Stimulated activated naive B cell treated with anti-CD40 and anti-IgM and Interleukin-4, amounts not matched to agents 10 μg/mL and 1 μg/mL and 100 μg/mL, for 72 hours (primary cell): ENCODE results near the gene ENTPD6.
"Not testable (repeated sequence)": the region's sequence is repeated elsewhere in the genome, so short reads cannot be mapped to it uniquely, and the experiment has no call there.

Source experiments
- ATAC-seq, 2 donors: fragments of 150-1000 bp; cut with Tn5 transposase; replicated peaks; 2 replicates each; pipeline ENCODE4 v1.10.0; 2021; ENCODE audit warnings: moderate library complexity in 1 of 2
- DNase-seq: peaks from one replicate; pipeline ENCODE4 v3.0.0; 2021
- H3K27ac Mint-ChIP-seq: one replicate; pipeline ENCODE4 v1.8.0; 2022; ENCODE audit warnings: mild to moderate bottlenecking, mixed read lengths
- H3K27me3 Mint-ChIP-seq, 2 donors: one replicate each; pipeline ENCODE4 v1.8.0; 2022; ENCODE audit warnings: mixed read lengths in 2 of 2
- H3K36me3 Mint-ChIP-seq, 2 donors: one replicate each; pipeline ENCODE4 v1.8.0; 2022; ENCODE audit warnings: mixed read lengths in 2 of 2, mild to moderate bottlenecking in 1 of 2
- H3K4me1 Mint-ChIP-seq, 2 donors: one replicate each; pipeline ENCODE4 v1.8.0; 2022; ENCODE audit warnings: mixed read lengths in 2 of 2, mild to moderate bottlenecking in 1 of 2
- H3K4me3 Mint-ChIP-seq, 2 donors: one replicate each; pipeline ENCODE4 v1.8.0; 2022; ENCODE audit warnings: mild to moderate bottlenecking in 2 of 2, mixed read lengths in 2 of 2, moderate library complexity in 1 of 2
- H3K9me3 Mint-ChIP-seq, 2 donors: one replicate each; pipeline ENCODE4 v1.8.0; 2022; ENCODE audit warnings: mixed read lengths in 2 of 2, mild to moderate bottlenecking in 1 of 2

ENTPD6 gene

DNA sequence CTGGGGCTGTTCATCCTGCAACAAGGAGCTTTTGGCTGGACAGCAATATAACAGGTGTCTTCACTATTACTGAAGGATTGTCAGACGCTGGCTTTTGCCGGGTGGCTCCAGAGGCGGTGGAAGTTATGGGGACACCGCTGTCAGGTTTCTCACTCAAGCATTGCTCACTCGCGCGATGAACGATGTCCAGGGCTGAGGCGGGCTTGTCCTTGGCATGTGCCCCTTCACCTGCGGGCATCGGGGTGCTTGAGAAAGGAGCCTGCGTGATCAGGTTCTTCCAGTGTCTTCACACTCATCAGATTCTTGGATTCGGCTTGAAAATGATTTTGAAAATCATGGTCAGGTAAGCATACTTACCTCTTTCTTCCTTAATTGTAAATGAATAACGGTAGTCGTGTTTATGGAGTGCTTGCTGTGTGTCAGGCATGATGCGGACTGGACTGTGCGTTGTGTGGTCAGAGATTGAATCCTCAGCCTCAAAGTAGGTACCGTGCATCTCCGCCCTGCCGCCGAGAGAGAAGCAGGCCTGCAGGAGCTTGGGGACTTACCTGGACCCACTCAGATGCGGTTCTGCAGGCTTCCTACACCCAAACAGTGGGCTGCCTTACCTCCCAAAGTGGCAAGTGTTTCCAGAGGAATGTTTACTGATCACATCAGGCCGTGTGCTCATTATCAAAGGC, 34.1 kb downstream of the ENTPD6 start:
- Mint-ChIP-seq H3K4me3 (no peak overlapping the region), H3K36me3 (peaks cover 18 to 23% of the 10 kb centered on the region in 2 donors), H3K27ac (no peak overlapping the region), H3K4me1 (peaks cover 7 to 14% of the 10 kb centered on the region in 2 donors), H3K9me3 (no peaks in the 10 kb centered on the region), H3K27me3 (peaks cover 2 to 10% of the 10 kb centered on the region in 2 donors)
- ATAC-seq = no peak
- DNase-seq = no peak

DNA sequence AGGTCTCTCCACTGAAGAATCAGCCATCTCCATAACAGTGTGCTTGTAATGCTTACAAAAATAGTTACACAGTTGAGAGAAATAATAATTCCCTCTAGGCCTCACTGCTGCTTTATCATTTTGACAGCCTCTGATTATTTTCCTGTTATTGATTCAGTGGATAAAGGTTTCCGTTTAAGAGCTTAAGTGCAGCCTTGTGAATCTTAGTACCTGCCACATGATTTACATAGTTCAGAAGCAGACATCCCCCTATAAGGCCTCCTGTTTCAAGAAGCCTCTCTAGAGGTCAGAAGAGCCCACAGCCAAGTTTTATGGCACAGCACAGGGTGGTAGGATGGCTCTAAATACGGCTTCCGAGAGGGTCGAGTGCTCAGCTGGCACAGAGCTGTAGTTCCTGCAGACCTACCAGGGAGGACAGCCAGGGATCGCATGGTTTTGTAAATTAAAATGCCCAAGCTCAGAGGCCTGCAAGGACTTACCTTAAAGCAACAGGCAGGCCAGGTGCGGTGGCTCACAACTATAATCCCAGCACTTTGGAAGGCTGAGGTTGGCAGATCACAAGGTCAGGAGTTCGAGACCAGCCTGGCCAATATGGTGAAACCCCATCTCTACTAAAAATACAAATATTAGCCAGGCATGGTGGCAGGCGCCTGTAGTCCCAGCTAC, 34.8 kb downstream of the ENTPD6 start:
- peaks cover 18 to 23% of the 10 kb centered on the region in 2 donors for H3K36me3 Mint-ChIP-seq
- peaks cover 7 to 14% of the 10 kb centered on the region in 2 donors for H3K27me3 Mint-ChIP-seq
- no peaks in the 10 kb centered on the region for H3K9me3 Mint-ChIP-seq
- DNase-seq (no peak), ATAC-seq (peak; percentile 59 to 82)
- H3K4me3 Mint-ChIP-seq = no peak overlapping the region
- H3K27ac Mint-ChIP-seq = peak overlapping the region; percentile 51
- H3K4me1 Mint-ChIP-seq = peaks cover 7 to 14% of the 10 kb centered on the region in 2 donors

DNA sequence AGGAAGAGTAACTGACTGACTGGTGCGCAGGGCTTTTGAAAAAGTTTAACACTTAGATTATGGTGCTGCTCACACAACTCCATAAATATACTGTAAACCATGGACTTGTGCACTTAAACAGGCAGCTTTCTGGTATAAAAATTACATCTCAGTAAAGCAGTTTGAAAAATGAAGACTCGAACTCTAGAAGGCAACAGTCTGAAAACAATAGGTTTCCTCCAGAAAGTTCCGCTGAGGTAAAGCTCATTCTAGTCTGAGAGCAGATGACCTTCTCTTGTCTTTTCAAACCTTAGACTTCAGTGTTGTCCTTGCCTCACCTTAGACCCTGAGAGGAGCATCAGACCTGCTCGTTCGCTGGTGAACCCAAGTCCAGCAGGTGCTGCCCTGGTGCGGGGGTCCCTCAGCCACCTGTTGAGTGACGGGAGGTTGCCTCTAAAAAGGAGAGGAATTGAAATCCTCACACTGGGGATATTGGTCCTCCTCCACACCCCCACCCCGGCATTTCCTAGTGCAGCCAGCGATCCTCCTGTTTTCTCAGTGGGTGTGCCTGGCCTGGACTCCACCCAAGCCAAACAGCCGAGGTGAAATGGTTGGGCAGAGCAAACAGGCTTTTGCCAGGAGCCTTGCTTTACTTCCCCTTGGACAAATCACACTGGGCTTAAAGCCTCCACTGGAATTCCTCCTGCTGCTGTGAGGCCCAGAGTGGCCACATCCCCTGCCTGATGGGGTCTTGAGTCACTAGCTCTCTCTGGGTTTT, 37.7 kb downstream of the ENTPD6 start:
- Mint-ChIP-seq H3K27ac (no peak overlapping the region), H3K4me1 (peaks cover 13 to 19% of the 10 kb centered on the region in 2 donors), H3K27me3 (peaks cover 28% of the 10 kb centered on the region in 2 donors), H3K4me3 (no peak overlapping the region), H3K9me3 (no peaks in the 10 kb centered on the region), H3K36me3 (peaks cover 4 to 9% of the 10 kb centered on the region in 2 donors)
- ATAC-seq (no peak), DNase-seq (no peak)

DNA sequence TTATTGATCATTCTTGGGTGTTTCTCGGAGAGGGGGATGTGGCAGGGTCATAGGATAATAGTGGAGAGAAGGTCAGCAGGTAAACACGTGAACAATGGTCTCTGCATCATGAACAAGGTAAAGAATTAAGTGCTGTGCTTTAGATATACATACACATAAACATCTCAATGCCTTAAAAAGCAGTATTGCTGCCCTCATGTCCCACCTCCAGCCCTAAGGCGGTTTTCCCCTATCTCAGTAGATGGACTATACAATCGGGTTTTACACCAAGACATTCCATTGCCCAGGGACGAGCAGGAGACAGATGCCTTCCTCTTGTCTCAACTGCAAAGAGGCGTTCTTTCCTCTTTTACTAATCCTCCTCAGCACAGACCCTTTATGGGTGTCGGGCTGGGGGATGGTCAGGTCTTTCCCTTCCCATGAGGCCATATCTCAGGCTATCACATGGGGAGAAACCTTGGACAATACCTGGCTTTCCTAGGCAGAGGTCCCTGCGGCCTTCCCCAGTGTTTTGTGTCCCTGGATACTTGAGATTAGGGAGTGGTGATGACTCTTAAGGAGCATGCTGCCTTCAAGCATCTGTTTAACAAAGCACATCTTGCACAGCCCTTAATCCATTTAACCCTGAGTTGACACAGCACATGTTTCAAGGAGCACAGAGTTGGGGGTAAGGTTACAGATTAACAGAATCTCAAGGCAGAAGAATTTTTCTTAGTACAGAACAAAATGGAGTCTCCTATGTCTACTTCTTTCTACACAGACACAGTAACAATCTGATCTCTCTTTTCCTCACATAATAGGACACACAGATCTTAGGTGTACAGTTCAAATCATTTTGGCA, 38.7 kb downstream of the ENTPD6 start:
- not testable (repeated sequence) for DNase-seq, H3K27ac Mint-ChIP-seq, H3K36me3 Mint-ChIP-seq, ATAC-seq, H3K9me3 Mint-ChIP-seq, H3K4me3 Mint-ChIP-seq
- peaks cover 13 to 20% of the 10 kb centered on the region in 2 donors for H3K4me1 Mint-ChIP-seq
- peaks cover 30 to 34% of the 10 kb centered on the region in 2 donors for H3K27me3 Mint-ChIP-seq

DNA sequence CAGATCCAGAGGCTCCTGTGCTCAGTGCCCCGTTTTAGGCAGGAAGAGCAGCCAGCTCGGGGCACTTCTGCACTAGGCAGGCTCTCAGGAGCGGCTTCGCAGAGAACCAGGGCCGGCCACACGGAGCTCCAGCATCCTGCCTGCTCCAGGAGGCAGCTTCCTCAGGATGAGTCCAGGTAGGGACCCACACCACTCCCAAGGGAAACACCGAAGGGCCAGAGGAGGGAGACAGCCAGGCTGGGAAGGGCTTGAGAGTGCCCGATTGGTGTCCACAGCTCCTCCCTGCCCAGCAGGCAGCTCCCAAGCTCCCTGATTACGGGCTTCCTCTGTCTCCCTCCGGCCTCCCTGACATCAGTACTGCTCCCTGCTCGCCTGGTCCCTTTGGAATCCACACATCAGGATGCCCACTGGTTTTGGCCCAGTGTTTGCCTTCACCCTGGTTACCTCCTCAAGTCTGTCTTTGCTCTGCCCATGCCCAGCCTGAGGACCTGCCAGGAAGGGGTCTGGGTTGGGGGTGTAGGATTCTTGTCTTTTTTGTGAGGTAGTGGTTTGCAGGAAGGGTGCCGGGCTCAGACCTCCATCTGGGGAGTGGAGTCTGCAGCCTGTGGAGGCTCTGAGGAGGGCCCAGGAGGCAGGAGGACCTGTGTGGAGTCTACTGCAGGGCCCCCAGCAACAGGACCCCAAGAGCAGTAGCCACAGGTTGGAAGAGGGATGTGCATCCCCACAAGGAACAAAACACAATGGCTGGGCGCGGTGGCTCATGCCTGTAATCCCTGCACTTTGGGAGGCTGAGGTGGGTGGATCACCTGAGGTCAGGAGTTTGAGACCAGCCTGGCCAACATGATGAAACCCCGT, 41.2 kb downstream of the ENTPD6 start:
- DNase-seq (no peak), ATAC-seq (no peak)
- H3K36me3 Mint-ChIP-seq = peaks cover 0 to 2% of the 10 kb centered on the region in 2 donors
- H3K4me3 Mint-ChIP-seq = no peak overlapping the region
- H3K4me1 Mint-ChIP-seq = peaks cover 6% of the 10 kb centered on the region in 2 donors
- H3K27me3 Mint-ChIP-seq = peaks cover 30 to 41% of the 10 kb centered on the region in 2 donors
- H3K9me3 Mint-ChIP-seq = no peaks in the 10 kb centered on the region
- H3K27ac Mint-ChIP-seq = no peak overlapping the region

DNA sequence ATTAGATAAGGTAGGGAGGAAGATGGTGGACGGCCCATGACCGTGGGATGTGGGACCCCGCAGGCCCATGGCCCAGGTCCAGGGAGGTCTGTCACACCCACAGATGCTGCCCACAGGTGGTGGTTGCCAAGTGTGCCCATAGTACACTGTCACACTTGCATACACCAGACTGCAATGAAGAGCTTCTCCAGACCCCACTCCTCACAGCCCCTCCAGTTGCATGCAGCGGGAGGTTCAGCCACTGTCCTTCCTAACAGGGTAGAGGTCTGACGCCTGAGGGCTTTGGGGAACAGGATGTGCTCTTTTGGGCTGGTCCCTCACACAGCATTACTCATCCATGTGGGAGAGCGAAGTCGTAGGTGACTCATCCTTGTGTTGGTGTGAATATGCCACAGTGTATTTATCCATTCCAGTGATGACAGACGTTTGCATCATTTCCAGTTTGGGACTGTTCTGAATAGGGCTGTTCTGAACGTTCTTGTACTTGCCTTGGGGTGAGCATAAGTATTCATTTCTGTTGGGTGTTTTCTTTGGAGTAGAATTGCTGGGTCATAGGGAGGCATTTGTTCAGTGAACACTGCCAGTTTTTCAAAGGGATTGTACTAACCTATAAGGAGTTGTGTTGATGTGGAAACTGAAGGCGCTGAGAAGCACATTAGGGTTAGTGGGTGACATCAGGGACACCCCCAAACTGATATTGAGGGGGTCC, 42.3 kb downstream of the ENTPD6 start:
- DNase-seq = peak; percentile 6

DNA sequence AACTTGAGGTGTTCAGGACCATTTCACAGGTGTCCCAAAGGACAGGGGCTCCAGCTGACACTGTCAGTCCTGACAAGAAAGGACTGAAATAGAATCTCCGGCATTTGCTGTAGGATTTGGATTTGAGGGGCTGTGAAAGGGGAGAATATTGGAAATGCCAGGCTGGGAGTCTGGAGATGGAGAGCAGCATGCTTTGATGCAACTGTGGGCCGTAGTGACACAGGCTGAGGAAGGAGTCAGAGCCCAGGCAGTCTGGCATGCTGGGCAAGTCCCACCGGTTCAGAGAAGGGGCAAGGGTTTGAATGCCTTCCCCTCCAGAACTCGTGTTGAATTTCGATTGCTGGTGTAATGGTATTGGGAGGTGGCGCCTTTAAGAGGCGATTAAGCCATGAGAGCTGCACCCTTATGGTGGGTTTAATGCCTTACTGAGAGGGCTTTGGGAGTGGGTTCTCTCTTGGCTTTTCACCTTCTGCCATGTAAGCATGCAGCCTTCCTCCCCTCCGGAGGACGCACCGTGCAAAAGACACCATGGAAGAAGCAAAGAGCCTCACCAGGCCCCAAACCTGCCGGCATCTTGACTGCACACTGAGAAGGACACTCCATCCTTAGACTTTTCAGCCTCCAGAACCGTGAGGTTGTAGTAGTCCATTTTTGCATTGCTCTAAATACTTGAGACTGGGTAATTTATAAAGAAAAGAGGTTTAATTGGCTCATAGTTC, 43.0 kb downstream of the ENTPD6 start:
- Mint-ChIP-seq H3K27ac (no peak overlapping the region), H3K36me3 (no peaks in the 10 kb centered on the region), H3K4me1 (peaks cover 6% of the 10 kb centered on the region in 2 donors), H3K27me3 (peaks cover 33 to 56% of the 10 kb centered on the region in 2 donors), H3K9me3 (no peaks in the 10 kb centered on the region), H3K4me3 (no peak overlapping the region)
- no peak for ATAC-seq
- no peak for DNase-seq

More for the DNA sequence above, 42.3 kb downstream of the ENTPD6 start:
- H3K9me3 Mint-ChIP-seq = no peaks in the 10 kb centered on the region
- peaks cover 6% of the 10 kb centered on the region in 2 donors for H3K4me1 Mint-ChIP-seq
- ATAC-seq = peak; percentile 83 to 93
- H3K27ac Mint-ChIP-seq = no peak overlapping the region
- no peak overlapping the region for H3K4me3 Mint-ChIP-seq
- H3K27me3 Mint-ChIP-seq = peaks cover 30 to 51% of the 10 kb centered on the region in 2 donors
- no peaks in the 10 kb centered on the region for H3K36me3 Mint-ChIP-seq

DNA sequence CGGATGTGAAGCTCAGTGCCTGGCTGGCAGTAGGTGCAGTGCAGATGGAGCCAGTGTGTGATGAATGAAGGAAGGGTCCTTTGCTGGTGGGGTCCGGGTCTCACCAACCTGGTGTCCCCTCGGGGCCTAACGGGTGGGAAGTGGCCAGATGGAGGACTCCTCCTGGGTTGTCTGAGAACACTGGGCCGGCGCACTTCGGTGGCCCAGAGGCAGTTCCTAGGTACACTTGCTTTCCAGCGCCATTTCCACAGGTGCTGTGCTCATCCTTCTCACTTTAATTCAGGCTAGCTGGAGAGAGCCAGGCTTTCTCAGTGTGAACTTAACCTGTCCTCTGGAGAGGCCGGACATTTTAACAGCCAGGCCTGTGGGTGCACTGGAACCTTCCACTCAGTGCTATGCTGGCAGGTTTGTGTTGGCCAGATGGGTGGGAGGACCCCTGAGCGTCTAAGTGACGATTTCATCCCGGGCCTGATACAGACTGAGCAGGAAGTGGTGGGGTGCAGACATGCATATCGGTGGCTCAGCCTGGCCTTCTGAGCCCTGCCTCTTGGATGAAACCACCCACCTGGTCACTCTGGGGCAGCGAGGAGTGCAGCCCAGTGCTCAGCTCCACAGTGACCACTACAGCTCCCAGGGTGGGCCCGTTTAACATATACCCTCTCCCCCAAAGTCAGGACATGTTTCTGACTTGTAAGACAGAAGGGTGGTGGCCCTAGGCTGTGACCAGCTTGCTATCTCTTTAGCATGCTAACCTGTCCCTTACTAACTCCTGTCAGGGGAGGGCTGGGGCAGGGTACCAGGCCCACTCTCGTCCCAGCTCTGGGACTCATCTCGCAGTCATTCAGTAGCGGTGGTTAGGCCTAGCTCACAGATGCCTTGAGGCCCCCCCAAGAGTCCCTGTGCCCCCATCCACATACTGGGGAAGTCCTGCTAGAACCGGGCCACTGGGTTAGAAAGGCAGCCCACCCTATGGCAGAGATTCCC, 44.2 kb downstream of the ENTPD6 start:
- H3K36me3 Mint-ChIP-seq = no peaks in the 10 kb centered on the region
- peaks cover 6% of the 10 kb centered on the region in 2 donors for H3K4me1 Mint-ChIP-seq
- no peaks in the 10 kb centered on the region for H3K9me3 Mint-ChIP-seq
- H3K27ac Mint-ChIP-seq = peak overlapping the region; percentile 82
- ATAC-seq = peak; percentile 26 to 31
- H3K27me3 Mint-ChIP-seq = peaks cover 26 to 53% of the 10 kb centered on the region in 2 donors
- no peak for DNase-seq
- H3K4me3 Mint-ChIP-seq = no peak overlapping the region

DNA sequence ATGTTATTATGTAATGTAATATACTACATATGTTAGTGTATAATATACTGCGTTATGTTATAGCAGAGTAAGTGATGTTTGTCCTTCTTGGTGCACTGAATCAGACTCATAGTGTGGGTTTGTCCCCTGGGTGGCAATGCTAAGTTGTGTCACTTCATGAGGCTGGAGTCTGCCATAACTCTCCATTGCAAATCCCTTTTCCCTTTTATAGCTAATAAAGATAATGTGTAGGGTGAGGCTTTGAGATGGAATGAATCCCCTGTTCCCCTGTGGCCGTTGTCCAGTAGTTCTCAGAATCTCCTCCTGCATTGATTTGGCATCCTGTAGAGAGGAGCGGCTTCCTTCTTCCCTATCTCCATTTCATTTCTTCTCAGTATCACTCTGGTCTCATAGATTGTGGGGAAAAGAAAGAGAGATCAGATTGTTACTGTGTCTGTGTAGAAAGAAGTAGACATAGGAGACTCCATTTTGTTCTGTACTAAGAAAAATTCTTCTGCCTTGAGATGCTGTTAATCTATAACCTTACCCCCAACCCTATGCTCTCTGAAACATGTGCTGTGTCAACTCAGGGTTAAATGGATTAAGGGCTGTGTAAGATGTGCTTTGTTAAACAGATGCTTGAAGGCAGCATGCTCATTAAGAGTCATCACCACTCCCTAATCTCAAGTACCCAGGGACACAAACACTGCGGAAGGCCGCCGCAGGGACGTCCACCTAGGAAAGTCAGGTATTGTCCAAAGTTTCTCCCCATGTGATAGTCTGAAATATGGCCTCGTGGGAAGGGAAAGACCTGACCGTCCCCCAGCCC, 45.5 kb downstream of the ENTPD6 start:
- H3K27ac Mint-ChIP-seq, H3K36me3 Mint-ChIP-seq, ATAC-seq, H3K4me1 Mint-ChIP-seq, H3K4me3 Mint-ChIP-seq, DNase-seq, H3K9me3 Mint-ChIP-seq: not testable (repeated sequence)
- H3K27me3 Mint-ChIP-seq = peaks cover 26 to 48% of the 10 kb centered on the region in 2 donors

DNA sequence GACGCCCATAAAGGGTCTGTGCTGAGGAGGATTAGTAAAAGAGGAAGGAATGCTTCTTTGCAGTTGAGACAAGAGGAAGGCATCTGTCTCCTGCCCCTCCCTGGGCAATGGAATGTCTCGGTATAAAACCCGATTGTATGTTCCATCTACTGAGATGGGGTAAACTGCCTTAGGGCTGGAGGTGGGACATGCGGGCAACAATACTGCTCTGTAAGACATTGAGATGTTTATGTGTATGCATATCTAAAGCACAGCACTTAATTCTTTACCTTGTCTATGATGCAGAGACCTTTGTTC, 46.1 kb downstream of the ENTPD6 start:
- DNase-seq, ATAC-seq, H3K27ac Mint-ChIP-seq, H3K9me3 Mint-ChIP-seq, H3K36me3 Mint-ChIP-seq, H3K4me3 Mint-ChIP-seq: not testable (repeated sequence)
- H3K4me1 Mint-ChIP-seq = peaks cover 13 to 14% of the 10 kb centered on the region in 2 donors
- peaks cover 25 to 48% of the 10 kb centered on the region in 2 donors for H3K27me3 Mint-ChIP-seq

DNA sequence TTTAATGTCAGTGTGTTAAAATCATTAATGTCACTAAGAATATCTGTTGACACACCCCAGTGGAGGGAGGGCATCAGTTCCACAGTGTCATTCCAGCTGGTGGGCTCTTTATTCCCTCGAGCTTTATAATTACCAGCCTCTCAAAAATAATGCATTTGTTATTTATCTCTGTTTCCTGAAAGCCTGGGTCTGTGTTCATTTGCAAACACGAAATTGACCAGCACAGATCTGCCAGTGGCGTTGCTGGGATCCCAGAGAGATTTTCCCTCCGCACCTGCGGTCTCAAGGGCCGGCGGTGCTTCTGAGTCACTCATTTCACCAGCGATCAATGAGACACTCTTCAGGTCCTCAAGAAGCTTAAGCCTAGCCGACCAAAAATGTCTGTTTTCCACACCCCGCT, 46.7 kb downstream of the ENTPD6 start:
- no peak for ATAC-seq
- Mint-ChIP-seq H3K36me3 (no peaks in the 10 kb centered on the region), H3K27ac (no peak overlapping the region), H3K4me1 (peaks cover 19 to 20% of the 10 kb centered on the region in 2 donors), H3K27me3 (peaks cover 21 to 45% of the 10 kb centered on the region in 2 donors), H3K9me3 (no peaks in the 10 kb centered on the region), H3K4me3 (no peak overlapping the region)
- DNase-seq = no peak
